ENCODE measurements around the gene NCAPD2. TPM values are rescaled to one million over a fixed set of nuclear protein-coding genes. Genes with fewer than 3 reads are reported as not detected.
A peak's percentile ranks its signal among the peaks of the same experiment; 100 is the strongest.

The NCAPD2 gene
- total RNA-seq, 1 donor from 2014 or later, result 113 TPM

- no peak for DNase-seq (ENCODE audit: low spot score)
- H3K79me2 ChIP-seq (ENCODE audit: low read depth), result peaks cover 45% of the 10 kb centered on the region
- H3K4me1 ChIP-seq, result peaks cover 10% of the 10 kb centered on the region
- H3K9ac ChIP-seq, result no peak overlapping the region
- H3K4me1 Mint-ChIP-seq, result peaks cover 29% of the 10 kb centered on the region
- peaks cover 19% of the 10 kb centered on the region for H3F3A ChIP-seq (ENCODE audit: low read depth)
- no peaks in the 10 kb centered on the region for H3K9me3 ChIP-seq (ENCODE audit: low read depth)
- peaks cover 47% of the 10 kb centered on the region for H4K20me1 ChIP-seq (ENCODE audit: low read depth)
- no peak overlapping the region for H3K4me3 ChIP-seq
- peak overlapping the region; percentile 74 for H3K27ac Mint-ChIP-seq
- H2AFZ ChIP-seq (replicated peaks), result no peak overlapping the region
- H3K27ac ChIP-seq, result no peak overlapping the region
- no peaks in the 10 kb centered on the region for H3K27me3 ChIP-seq
- TF ChIP-seq EZH2phosphoT487 (IDR thresholded peaks at IDR 0.05), result no peak
- no peaks in the 10 kb centered on the region for H3K9me3 Mint-ChIP-seq
- H3K27me3 Mint-ChIP-seq (ENCODE audit: insufficient read depth, low read depth), result peaks cover 8% of the 10 kb centered on the region
- H3K36me3 Mint-ChIP-seq, result peaks cover 23% of the 10 kb centered on the region
- H3K4me2 ChIP-seq, result no peak overlapping the region
- no peaks in the 10 kb centered on the region for H3K36me3 ChIP-seq
- H3K4me3 Mint-ChIP-seq, result no peak overlapping the region
Measured at GRCh38 chr12:6551496-6552139, 57.7 kb downstream of the NCAPD2 start.

GRCh38 chr12:6552140-6552551, 58.2 kb downstream of the NCAPD2 start:
- H3K27ac ChIP-seq, result no peak overlapping the region

GRCh38 chr12:6553051-6553868, 59.4 kb downstream of the NCAPD2 start:
- Histone ChIP-seq H4K20me1 (ENCODE audit: low read depth) (peaks cover 47% of the 10 kb centered on the region), H3F3A (ENCODE audit: low read depth) (peaks cover 33% of the 10 kb centered on the region), H3K79me2 (ENCODE audit: low read depth) (peaks cover 50% of the 10 kb centered on the region), H3K4me3 (peak overlapping the region; percentile 96), H3K27ac (no peak overlapping the region), H3K4me2 (peak overlapping the region; percentile 94), H2AFZ (replicated peaks) (no peak overlapping the region), H3K9me3 (ENCODE audit: low read depth) (no peaks in the 10 kb centered on the region), H3K4me1 (peaks cover 10% of the 10 kb centered on the region), H3K27me3 (no peaks in the 10 kb centered on the region), H3K9ac (no peak overlapping the region), H3K36me3 (no peaks in the 10 kb centered on the region)
- peak overlapping the region; percentile 55 for H3K27ac Mint-ChIP-seq
- no peak for DNase-seq (ENCODE audit: low spot score)
- peaks cover 8% of the 10 kb centered on the region for H3K27me3 Mint-ChIP-seq (ENCODE audit: insufficient read depth, low read depth)
- H3K36me3 Mint-ChIP-seq, result peaks cover 14% of the 10 kb centered on the region
- H3K9me3 Mint-ChIP-seq, result no peaks in the 10 kb centered on the region
- H3K4me1 Mint-ChIP-seq, result peaks cover 33% of the 10 kb centered on the region
- peak overlapping the region; percentile 61 for H3K4me3 Mint-ChIP-seq
- no peak for TF ChIP-seq EZH2 (IDR thresholded peaks at IDR 0.05)
- TF ChIP-seq CTCF (IDR thresholded peaks at IDR 0.05), result no peak
- TF ChIP-seq EZH2phosphoT487 (IDR thresholded peaks at IDR 0.05), result no peak

More at GRCh38 chr12:6552140-6552551, 58.2 kb downstream of the NCAPD2 start:
- no peaks in the 10 kb centered on the region for H3K27me3 ChIP-seq
- H3K36me3 ChIP-seq, result no peaks in the 10 kb centered on the region
- peaks cover 45% of the 10 kb centered on the region for H3K79me2 ChIP-seq (ENCODE audit: low read depth)
- DNase-seq (ENCODE audit: low spot score), result no peak
- no peak overlapping the region for H3K27ac Mint-ChIP-seq
- H3K4me1 Mint-ChIP-seq, result peaks cover 33% of the 10 kb centered on the region
- H3K4me1 ChIP-seq, result peaks cover 10% of the 10 kb centered on the region
- H3K36me3 Mint-ChIP-seq, result peaks cover 20% of the 10 kb centered on the region
- H3K4me3 ChIP-seq, result no peak overlapping the region
- no peak overlapping the region for H3K9ac ChIP-seq
- H3K9me3 ChIP-seq (ENCODE audit: low read depth), result no peaks in the 10 kb centered on the region
- no peak for TF ChIP-seq EZH2phosphoT487 (IDR thresholded peaks at IDR 0.05)
- TF ChIP-seq CTCF (IDR thresholded peaks at IDR 0.05), result no peak
- H3K9me3 Mint-ChIP-seq, result no peaks in the 10 kb centered on the region
- H3K4me3 Mint-ChIP-seq, result no peak overlapping the region
- H3F3A ChIP-seq (ENCODE audit: low read depth), result peaks cover 24% of the 10 kb centered on the region
- H3K4me2 ChIP-seq, result no peak overlapping the region
- H4K20me1 ChIP-seq (ENCODE audit: low read depth), result peaks cover 47% of the 10 kb centered on the region
- peaks cover 8% of the 10 kb centered on the region for H3K27me3 Mint-ChIP-seq (ENCODE audit: insufficient read depth, low read depth)
- H2AFZ ChIP-seq (replicated peaks), result no peak overlapping the region

All from neural progenitor cell (in vitro differentiated cells).